Pancreas (tissue), 10 donors: Measurements from ENCODE around the gene PLBD2. TPM values are rescaled to one million over a fixed set of nuclear protein-coding genes. Genes with fewer than 3 reads are reported as not detected.

Experiments
- ATAC-seq, 4 donors: fragments of 200-7000 bp; cut with Tn5 transposase; one replicate each; pipeline versions ENCODE4 v1.8.0 to v1.9.1; 2020; ENCODE audit warnings: mild to moderate bottlenecking in 4 of 4, moderate library complexity in 4 of 4
- DNase-seq, 6 donors: peaks; one replicate each; pipeline ENCODE4 v3.0.0-alpha.2; 2020
- FAIRE-seq: peaks from 2 replicates; lab custom pipeline; 2012; peaks lifted over from hg19 to GRCh38; lab: Jason Lieb, UNC
- H3K27ac ChIP-seq, 4 donors: fragments of 200-600 bp; sonication (generic); 1 replicate in 3 of 4; 2 replicates in 1 of 4; pipeline versions ENCODE4 v1.5.0 to v1.8.0; 2020
- H3K27me3 ChIP-seq, 4 donors: fragments of 200-600 bp; one replicate each; pipeline ENCODE4 v1.8.0; 2021
- H3K36me3 ChIP-seq, 3 donors: fragments of 200-600 bp; sonication (generic) in 1 of 3; one replicate each; pipeline versions ENCODE4 v1.5.0 to v1.8.0; 2020 to 2021
- H3K4me1 ChIP-seq, 3 donors: fragments of 200-600 bp; one replicate each; pipeline ENCODE4 v1.8.0; 2021
- H3K4me3 ChIP-seq, 4 donors: fragments of 200-600 bp; sonication (generic) in 2 of 4; one replicate each; pipeline versions ENCODE4 v1.5.0 to v1.8.0; 2020 to 2021
- H3K9me3 ChIP-seq, 4 donors: fragments of 200-600 bp; one replicate each; pipeline ENCODE4 v1.8.0; 2021
- CTCF ChIP-seq, 4 donors: fragments of 200-600 bp; sonication (generic) in 3 of 4; IDR thresholded peaks; one replicate each; pipeline versions ENCODE4 v1.5.0 to v1.8.0; 2021; ENCODE audit warnings: antibody characterized with exemption in 4 of 4
- WGBS, 2 donors: extraction: QIAGEN DNeasy Blood & Tissue Kit; methylation state at CpG; one replicate each; pipeline ENCODE4 v1.1.7; 2013; 5-methylcytosine and 5-hydroxymethylcytosine counted together
- intact Hi-C, 3 donors: fragments of 100-400 bp; cut with DNase I; formaldehyde crosslinking; loops; one replicate each; pipeline versions ENCODE4 v1.11.1 to v1.14.2; 2022
- polyA plus RNA-seq, 2 donors: library from polyadenylated mRNA; stranded (reverse); fragments of 200-250 nt; gene quantifications; one replicate each; pipeline ENCODE4 v1.2.3, GENCODE V29; 2013
- total RNA-seq, 6 donors: library from RNA; stranded (reverse); fragmentation: NEBNext Ultra II Directional in 4 of 6; extraction: Animal tissue kit (Norgen Biotek cat#: 25700) in 4 of 6; gene quantifications; one replicate each; pipeline versions ENCODE4 v1.2.1 to v1.2.4, GENCODE V29; 2021 to 2023
- donor health status: healthy with polysubstance abuse.
- donor health status: DM: no; HTN: no; CAD: no; lungs with moderate emphysema.
- donor health status: DM: no; HTN: no; CAD: no.
- donor health status: control.
- donor health status: control.
- donor health status: Bipolar disorder and iron deficiency.
- donor health status: DM: yes; HTN: yes; CAD: no.
- donor health status: DM: no; HTN: no; CAD: no.
- donor health status: DM: no; HTN: no; CAD: no.
- donor health status: DM: yes; HTN: yes; CAD: no.

The PLBD2 gene
- total and polyA plus RNA-seq, 8 donors: 11.4 to 29.3 (median 14.9) TPM

GRCh38 chr12:113402586-113403260 lies 44.3 kb downstream of the PLBD2 start:
- intact Hi-C loops: no loop called here
- no peak for ATAC-seq
- H3K36me3 ChIP-seq: no peaks in the 10 kb centered on the region
- no peak overlapping the region for H3K4me3 ChIP-seq
- no peak overlapping the region for H3K27ac ChIP-seq
- no peaks in the 10 kb centered on the region for H3K9me3 ChIP-seq
- no peaks in the 10 kb centered on the region for H3K27me3 ChIP-seq
- FAIRE-seq: no peak
- H3K4me1 ChIP-seq: peaks cover 0 to 4% (median 0%) of the 10 kb centered on the region in 3 donors
- no peak for TF ChIP-seq CTCF (IDR thresholded peaks at IDR 0.05)
- 89 to 92% methylated on average over 23 of the region's 23 CpGs for WGBS, 2 donors
- peak in 1 of 6 donors; percentile 45 for DNase-seq

- intact Hi-C loops: no loop called here
- Histone ChIP-seq H3K9me3 (no peaks in the 10 kb centered on the region), H3K27ac (no peak within 1 kb of the TSS), H3K36me3 (no peaks in the 10 kb centered on the region), H3K27me3 (no peaks in the 10 kb centered on the region), H3K4me1 (peaks cover 0 to 4% (median 0%) of the 10 kb centered on the region in 3 donors), H3K4me3 (peak within 1 kb of the TSS in 1 of 4 donors; percentile 30)
- FAIRE-seq (no peak), DNase-seq (peak; percentile 62 to 72 (median 69)), ATAC-seq (peak; percentile 71 to 89 (median 86))
- no peak for TF ChIP-seq CTCF (IDR thresholded peaks at IDR 0.05)
- WGBS, 2 donors: 20 to 21% methylated on average over 14 of the region's 14 CpGs
These were observed 45.3 kb downstream of the PLBD2 start, which contains the start of gene SDS for GRCh38 chr12:113403435-113404415. TSS of gene SDS (minus strand) at chr12:113403887. CDS start at chr12:113399708, 4,179 bp downstream.

- H3K4me3 ChIP-seq: no peak overlapping the region
- H3K27me3 ChIP-seq: no peaks in the 10 kb centered on the region
- H3K36me3 ChIP-seq: no peaks in the 10 kb centered on the region
- no peak overlapping the region for H3K27ac ChIP-seq
- FAIRE-seq (no peak), ATAC-seq (no peak), DNase-seq (no peak)
- H3K4me1 ChIP-seq: peaks cover 0 to 4% (median 0%) of the 10 kb centered on the region in 3 donors
- intact Hi-C loops: no loop called here
- TF ChIP-seq CTCF (IDR thresholded peaks at IDR 0.05): no peak
- 90 to 91% methylated on average over 3 of the region's 3 CpGs for WGBS, 2 donors
- no peaks in the 10 kb centered on the region for H3K9me3 ChIP-seq
These were observed 47.3 kb downstream of the PLBD2 start for GRCh38 chr12:113405694-113406093.

GRCh38 chr12:113407931-113408600 lies 49.7 kb downstream of the PLBD2 start:
- Histone ChIP-seq H3K27ac (no peak overlapping the region), H3K4me3 (no peak overlapping the region), H3K27me3 (no peaks in the 10 kb centered on the region), H3K4me1 (peaks cover 0 to 4% (median 0%) of the 10 kb centered on the region in 3 donors), H3K9me3 (no peaks in the 10 kb centered on the region), H3K36me3 (no peaks in the 10 kb centered on the region)
- DNase-seq (no peak), ATAC-seq (no peak), FAIRE-seq (no peak)
- intact Hi-C loops: no loop called here
- WGBS, 2 donors: 76 to 80% methylated on average over 6 of the region's 6 CpGs
- no peak for TF ChIP-seq CTCF (IDR thresholded peaks at IDR 0.05)
